NCI-H446 treated with DMSO at 0.1 percent for 48 hours (cell line): Measurements from ENCODE around the gene PRICKLE2.

Source experiments
- DNase-seq: peaks from one replicate; lab custom pipeline; 2025; lab: John Stamatoyannopoulos, UW

Gene PRICKLE2

GRCh38 chr3:64253689-64254088, 28.4 kb upstream of the PRICKLE2 start:
- DNase-seq, result no peak

- no peak for DNase-seq
Observed at GRCh38 chr3:64251019-64251418, 25.8 kb upstream of the PRICKLE2 start.

GRCh38 chr3:64247991-64248646, 22.9 kb upstream of the PRICKLE2 start:
- no peak for DNase-seq

GRCh38 chr3:64244011-64244942, 19.0 kb upstream of the PRICKLE2 start:
- DNase-seq, result no peak

GRCh38 chr3:64242435-64242834, 17.2 kb upstream of the PRICKLE2 start:
- DNase-seq, result no peak

- DNase-seq, result no peak
Observed at GRCh38 chr3:64240959-64241358, 15.7 kb upstream of the PRICKLE2 start.

- no peak for DNase-seq
Observed at GRCh38 chr3:64240396-64240795, 15.1 kb upstream of the PRICKLE2 start.

- DNase-seq, result no peak
Observed at GRCh38 chr3:64239841-64240240, 14.6 kb upstream of the PRICKLE2 start.

GRCh38 chr3:64238971-64239667, 13.9 kb upstream of the PRICKLE2 start:
- peak; percentile 67 for DNase-seq

- no peak for DNase-seq
Observed at GRCh38 chr3:64237083-64237482, 11.8 kb upstream of the PRICKLE2 start.

GRCh38 chr3:64235605-64236004, 10.3 kb upstream of the PRICKLE2 start:
- no peak for DNase-seq

- DNase-seq, result no peak
Observed at GRCh38 chr3:64234571-64234970, 9.3 kb upstream of the PRICKLE2 start.

GRCh38 chr3:64232821-64233220, 7.6 kb upstream of the PRICKLE2 start:
- DNase-seq, result no peak

GRCh38 chr3:64229903-64230302, 4.6 kb upstream of the PRICKLE2 start:
- DNase-seq, result no peak

- DNase-seq, result no peak
Observed at GRCh38 chr3:64228110-64228509, 2.8 kb upstream of the PRICKLE2 start.

GRCh38 chr3:64226730-64227129, 1.5 kb upstream of the PRICKLE2 start:
- no peak for DNase-seq

GRCh38 chr3:64225695-64226499, 631 bp upstream of the PRICKLE2 start:
- no peak for DNase-seq

- no peak for DNase-seq
Observed at GRCh38 chr3:64223791-64224745, 1.2 kb downstream of the PRICKLE2 start.

GRCh38 chr3:64222501-64223111, 2.7 kb downstream of the PRICKLE2 start:
- no peak for DNase-seq

- no peak for DNase-seq
Observed at GRCh38 chr3:64221571-64222257, 3.6 kb downstream of the PRICKLE2 start.
